Measurements from ENCODE around the gene SPDL1.
"Not testable (repeated sequence)": the region's sequence is repeated elsewhere in the genome, so short reads cannot be mapped to it uniquely, and the experiment has no call there.

SPDL1 gene

GRCh38 chr5:169592937-169593650 is 9.5 kb downstream of the SPDL1 start:
- Histone ChIP-seq H3K27ac (no peak overlapping the region), H3K9me3 (no peaks in the 10 kb centered on the region), H4K20me1 (no peaks in the 10 kb centered on the region), H3K27me3 (no peaks in the 10 kb centered on the region), H3K4me2 (no peak overlapping the region), H3K4me1 (no peaks in the 10 kb centered on the region), H3K4me3 (no peak overlapping the region), H3K36me3 (peaks cover 96% of the 10 kb centered on the region), H3K9ac (no peak overlapping the region)
- no peak for TF ChIP-seq Cebpa-rat (IDR thresholded peaks at IDR 0.05)

GRCh38 chr5:169595172-169595820 is 11.7 kb downstream of the SPDL1 start:
- H3K4me1 ChIP-seq, result no peaks in the 10 kb centered on the region
- peaks cover 96% of the 10 kb centered on the region for H3K36me3 ChIP-seq

GRCh38 chr5:169599451-169599850 is 15.9 kb downstream of the SPDL1 start:
- TF ChIP-seq Cebpa-rat (IDR thresholded peaks at IDR 0.05), result no peak
- Histone ChIP-seq H3K4me1 (no peaks in the 10 kb centered on the region), H3K4me3 (no peak overlapping the region), H4K20me1 (no peaks in the 10 kb centered on the region), H3K9me3 (no peaks in the 10 kb centered on the region), H3K27me3 (no peaks in the 10 kb centered on the region), H3K9ac (no peak overlapping the region), H3K27ac (no peak overlapping the region), H3K4me2 (no peak overlapping the region), H3K36me3 (peaks cover 93% of the 10 kb centered on the region)

More at GRCh38 chr5:169595172-169595820, 11.7 kb downstream of the SPDL1 start:
- Histone ChIP-seq H4K20me1 (no peaks in the 10 kb centered on the region), H3K9me3 (no peaks in the 10 kb centered on the region), H3K4me2 (no peak overlapping the region), H3K27me3 (no peaks in the 10 kb centered on the region), H3K27ac (no peak overlapping the region), H3K9ac (no peak overlapping the region), H3K4me3 (no peak overlapping the region)
- no peak for TF ChIP-seq Cebpa-rat (IDR thresholded peaks at IDR 0.05)

- Histone ChIP-seq H4K20me1 (no peaks in the 10 kb centered on the region), H3K36me3 (peaks cover 77% of the 10 kb centered on the region), H3K27ac (no peak overlapping the region), H3K27me3 (no peaks in the 10 kb centered on the region), H3K9me3 (no peaks in the 10 kb centered on the region), H3K4me3 (no peak overlapping the region), H3K4me2 (no peak overlapping the region), H3K4me1 (no peaks in the 10 kb centered on the region), H3K9ac (no peak overlapping the region)
- TF ChIP-seq Cebpa-rat (IDR thresholded peaks at IDR 0.05), result no peak
Observed at GRCh38 chr5:169602535-169602934, 19.0 kb downstream of the SPDL1 start.

GRCh38 chr5:169606279-169606678 is 22.7 kb downstream of the SPDL1 start:
- H3K4me2 ChIP-seq, result no peak overlapping the region
- H3K27me3 ChIP-seq, result no peaks in the 10 kb centered on the region
- TF ChIP-seq Cebpa-rat (IDR thresholded peaks at IDR 0.05), result no peak
- no peaks in the 10 kb centered on the region for H4K20me1 ChIP-seq
- no peak overlapping the region for H3K9ac ChIP-seq
- H3K27ac ChIP-seq, result no peak overlapping the region
- H3K4me3 ChIP-seq, result no peak overlapping the region
- peaks cover 41% of the 10 kb centered on the region for H3K36me3 ChIP-seq
- H3K4me1 ChIP-seq, result no peaks in the 10 kb centered on the region
- H3K9me3 ChIP-seq, result peaks cover 24% of the 10 kb centered on the region

GRCh38 chr5:169607882-169608281 is 24.3 kb downstream of the SPDL1 start:
- H3K4me2 ChIP-seq, result no peak overlapping the region
- H3K9me3 ChIP-seq, result peaks cover 24% of the 10 kb centered on the region
- no peaks in the 10 kb centered on the region for H4K20me1 ChIP-seq
- no peak overlapping the region for H3K27ac ChIP-seq
- no peak overlapping the region for H3K9ac ChIP-seq
- peaks cover 25% of the 10 kb centered on the region for H3K36me3 ChIP-seq
- H3K4me3 ChIP-seq, result no peak overlapping the region
- TF ChIP-seq Cebpa-rat (IDR thresholded peaks at IDR 0.05), result no peak
- H3K27me3 ChIP-seq, result no peaks in the 10 kb centered on the region
- no peaks in the 10 kb centered on the region for H3K4me1 ChIP-seq

GRCh38 chr5:169609716-169610115 is 26.1 kb downstream of the SPDL1 start:
- Histone ChIP-seq H3K4me1 (no peaks in the 10 kb centered on the region), H3K9me3 (peaks cover 24% of the 10 kb centered on the region), H3K9ac (no peak overlapping the region), H3K4me3 (no peak overlapping the region), H4K20me1 (no peaks in the 10 kb centered on the region), H3K36me3 (peaks cover 10% of the 10 kb centered on the region), H3K4me2 (no peak overlapping the region), H3K27me3 (no peaks in the 10 kb centered on the region), H3K27ac (no peak overlapping the region)
- no peak for TF ChIP-seq Cebpa-rat (IDR thresholded peaks at IDR 0.05)

- peaks cover 4% of the 10 kb centered on the region for H3K36me3 ChIP-seq
- H3K9me3 ChIP-seq, result peaks cover 24% of the 10 kb centered on the region
- no peak overlapping the region for H3K27ac ChIP-seq
- H3K9ac ChIP-seq, result no peak overlapping the region
- no peak overlapping the region for H3K4me3 ChIP-seq
- no peak overlapping the region for H3K4me2 ChIP-seq
- no peaks in the 10 kb centered on the region for H4K20me1 ChIP-seq
- no peak for TF ChIP-seq Cebpa-rat (IDR thresholded peaks at IDR 0.05)
- H3K4me1 ChIP-seq, result no peaks in the 10 kb centered on the region
- H3K27me3 ChIP-seq, result no peaks in the 10 kb centered on the region
Observed at GRCh38 chr5:169610606-169611005, 27.0 kb downstream of the SPDL1 start.

GRCh38 chr5:169615561-169615960 is 32.0 kb downstream of the SPDL1 start:
- Histone ChIP-seq H4K20me1 (no peaks in the 10 kb centered on the region), H3K27me3 (no peaks in the 10 kb centered on the region), H3K36me3 (no peaks in the 10 kb centered on the region), H3K4me2 (no peak overlapping the region), H3K4me3 (no peak overlapping the region), H3K27ac (no peak overlapping the region), H3K9ac (no peak overlapping the region), H3K9me3 (peaks cover 7% of the 10 kb centered on the region), H3K4me1 (no peaks in the 10 kb centered on the region)
- TF ChIP-seq Cebpa-rat (IDR thresholded peaks at IDR 0.05), result no peak

GRCh38 chr5:169624307-169624706 is 40.7 kb downstream of the SPDL1 start:
- H4K20me1 ChIP-seq, H3K9ac ChIP-seq, H3K36me3 ChIP-seq, H3K9me3 ChIP-seq, H3K4me2 ChIP-seq, H3K27me3 ChIP-seq, H3K4me1 ChIP-seq, H3K27ac ChIP-seq, H3K4me3 ChIP-seq: not testable (repeated sequence)

Measured in BLaER1 (cell line).